A549 (cell line): ENCODE measurements around the gene TMC5. TPM values are rescaled to one million over a fixed set of nuclear protein-coding genes. Genes with fewer than 3 reads are reported as not detected.
A peak's percentile ranks its signal among the peaks of the same experiment; 100 is the strongest.

Experiments used
- ATAC-seq, 2 experiments: fragments of 200-7000 bp in 1 of 2; fragments of >200 bp in 1 of 2; cut with Nextera tagmentation in 1 of 2; cut with Tn5 transposase in 1 of 2; 3 replicates each; pipeline versions ENCODE4 v1.8.0 to v1.9.1; 2018 to 2020; ENCODE audit warnings: mild to moderate bottlenecking in 1 of 2, moderate library complexity in 1 of 2
- CTCF ChIA-PET: fragments of 300-600 bp; sonication (Branson Sonifier 250); formaldehyde crosslinking; extraction: SDS; loops from one replicate; lab custom pipeline; 2021; ENCODE audit warnings: antibody characterized with exemption, inconsistent platforms; lab: Yijun Ruan, JAX
- POLR2A ChIA-PET: fragments of 350-600 bp; formaldehyde crosslinking; extraction: SDS; loops from one replicate; lab custom pipeline; 2021; ENCODE audit warnings: antibody characterized with exemption, inconsistent platforms; lab: Yijun Ruan, JAX
- DNase-seq, 2 experiments: peaks; one replicate each; pipeline versions ENCODE4 v3.0.0 to v3.0.0-alpha.2; 2011 to 2016; ENCODE audit warnings: low read depth in 1 of 2, low spot score in 1 of 2
- FAIRE-seq: peaks from 2 replicates; lab custom pipeline; 2011; peaks lifted over from hg19 to GRCh38; lab: Jason Lieb, UNC
- H3K27ac ChIP-seq, 2 experiments: fragments of >200 bp; sonication (Bioruptor Twin); formaldehyde crosslinking; 3 replicates each; pipeline ENCODE4 v1.5.1; 2016 to 2017
- H3K4me1 ChIP-seq: fragments of >200 bp; sonication (Bioruptor Twin); formaldehyde crosslinking; 3 replicates; pipeline ENCODE4 v1.6.1; 2016
- H3K4me2 ChIP-seq: fragments of >200 bp; sonication (Bioruptor Twin); formaldehyde crosslinking; 3 replicates; pipeline ENCODE4 v1.6.1; 2016
- H3K4me3 ChIP-seq: fragments of >200 bp; sonication (Bioruptor Twin); formaldehyde crosslinking; 3 replicates; pipeline ENCODE4 v1.5.1; 2016
- H3K9me3 ChIP-seq: fragments of >200 bp; sonication (Bioruptor Twin); formaldehyde crosslinking; 3 replicates; pipeline ENCODE4 v1.6.1; 2016
- BHLHE40 ChIP-seq: IDR thresholded peaks from 2 replicates; pipeline ENCODE4 v1.6.1; 2012; ENCODE audit warnings: low read depth, low read length, inconsistent platforms
- CBX2 ChIP-seq: fragments of 200-600 bp; sonication (generic); IDR thresholded peaks from 2 replicates; pipeline ENCODE4 v1.6.1; 2016; ENCODE audit warnings: low read depth, mild to moderate bottlenecking, borderline replicate concordance
- CHD4 ChIP-seq: fragments of 200-600 bp; sonication (generic); IDR thresholded peaks from 2 replicates; pipeline ENCODE4 v1.6.1; 2016; ENCODE audit warnings: antibody characterized with exemption, mild to moderate bottlenecking, borderline replicate concordance
- EP300 ChIP-seq, 2 experiments: fragments of >200 bp; sonication (Bioruptor Twin); formaldehyde crosslinking; IDR thresholded peaks; 2 replicates in 1 of 2; 3 replicates in 1 of 2; pipeline ENCODE4 v1.6.1; 2016 to 2017
- FOSL2 ChIP-seq, 2 experiments: fragments of 450-650 bp in 1 of 2; fragments of >200 bp in 1 of 2; sonication (Bioruptor Twin) in 1 of 2; formaldehyde crosslinking; IDR thresholded peaks; 2 replicates each; pipeline versions ENCODE4 v1.5.0 to v1.6.1; 2016 to 2020; ENCODE audit warnings: mild to moderate bottlenecking in 1 of 2, moderate library complexity in 1 of 2
- FOXS1 ChIP-seq: fragments of 250-450 bp; sonication (Bioruptor Pico); IDR thresholded peaks from 2 replicates; pipeline ENCODE4 v1.5.0; 2020; ENCODE audit warnings: mild to moderate bottlenecking, moderate library complexity
- GATA3 ChIP-seq: IDR thresholded peaks from 2 replicates; pipeline ENCODE4 v1.6.1; 2012; ENCODE audit warnings: borderline replicate concordance
- HDAC2 ChIP-seq: fragments of 200-600 bp; sonication (generic); IDR thresholded peaks from 2 replicates; pipeline ENCODE4 v1.6.1; 2016
- HOXA7 ChIP-seq: fragments of 250-450 bp; sonication (Bioruptor Pico); IDR thresholded peaks from 2 replicates; pipeline ENCODE4 v1.5.0; 2020; ENCODE audit warnings: mild to moderate bottlenecking, moderate library complexity
- HOXB13 ChIP-seq: fragments of 250-450 bp; sonication (Bioruptor Pico); IDR thresholded peaks from 2 replicates; pipeline ENCODE4 v1.5.0; 2020; ENCODE audit warnings: low read depth, mild to moderate bottlenecking, moderate library complexity
- JUN ChIP-seq, 2 experiments: fragments of >200 bp; sonication (Bioruptor Twin); formaldehyde crosslinking; IDR thresholded peaks; 2 replicates in 1 of 2; 3 replicates in 1 of 2; pipeline ENCODE4 v1.6.1; 2016 to 2017
- KDM1A ChIP-seq: fragments of 200-600 bp; sonication (generic); IDR thresholded peaks from 2 replicates; pipeline ENCODE4 v1.6.1; 2016; ENCODE audit warnings: low read depth, mild to moderate bottlenecking
- KDM5A ChIP-seq: fragments of 200-600 bp; sonication (generic); IDR thresholded peaks from 2 replicates; pipeline ENCODE4 v1.6.1; 2016; ENCODE audit warnings: antibody characterized with exemption, mild to moderate bottlenecking
- NFE2L2 ChIP-seq: fragments of 150-350 bp; conservative IDR thresholded peaks from 2 replicates; pipeline ENCODE4 v1.6.1; 2014; ENCODE audit warnings: low read length
- PHF8 ChIP-seq: fragments of 200-600 bp; sonication (generic); IDR thresholded peaks from 2 replicates; pipeline ENCODE4 v1.6.1; 2016; ENCODE audit warnings: low read depth, mild to moderate bottlenecking, antibody characterized with exemption, moderate library complexity, borderline replicate concordance
- POLR2A ChIP-seq: IDR thresholded peaks from 2 replicates; pipeline ENCODE4 v1.6.1; 2012; ENCODE audit warnings: mild to moderate bottlenecking, low read length
- RAD21 ChIP-seq, 2 experiments: fragments of >200 bp in 1 of 2; sonication (Bioruptor Twin) in 1 of 2; formaldehyde crosslinking in 1 of 2; IDR thresholded peaks in 1 of 2; conservative IDR thresholded peaks in 1 of 2; 2 replicates in 1 of 2; 3 replicates in 1 of 2; pipeline ENCODE4 v1.6.1; 2012 to 2018; ENCODE audit warnings: inconsistent platforms in 1 of 2
- RFX5 ChIP-seq: fragments of 450-650 bp; IDR thresholded peaks from 2 replicates; pipeline ENCODE4 v1.7.1; 2014; ENCODE audit warnings: antibody characterized with exemption, mild to moderate bottlenecking, moderate library complexity
- RNF2 ChIP-seq: fragments of 200-600 bp; sonication (generic); IDR thresholded peaks from 2 replicates; pipeline ENCODE4 v1.6.1; 2016; ENCODE audit warnings: low read depth, mild to moderate bottlenecking, antibody characterized with exemption, moderate library complexity, borderline replicate concordance
- SMC3 ChIP-seq: fragments of >200 bp; sonication (Bioruptor Twin); formaldehyde crosslinking; IDR thresholded peaks from 3 replicates; pipeline ENCODE4 v1.6.1; 2018; ENCODE audit warnings: inconsistent platforms
- SREBF2 ChIP-seq: fragments of 450-650 bp; IDR thresholded peaks from 2 replicates; pipeline ENCODE4 v1.6.1; 2014; ENCODE audit warnings: mild to moderate bottlenecking, moderate library complexity
- TP53 ChIP-seq: fragments of 250-450 bp; sonication (Bioruptor Pico); IDR thresholded peaks from 2 replicates; pipeline ENCODE4 v1.5.0; 2021; ENCODE audit warnings: mild to moderate bottlenecking, moderate library complexity
- ZFP36 ChIP-seq: fragments of 450-650 bp; IDR thresholded peaks from 2 replicates; pipeline ENCODE4 v1.6.1; 2014; ENCODE audit warnings: borderline replicate concordance; ENCODE audit not compliant: partially characterized antibody
- WGBS: methylation state at CpG from one replicate; pipeline ENCODE4 v1.1.6; 2017; ENCODE audit errors: missing lambda C conversion rate; 5-methylcytosine and 5-hydroxymethylcytosine counted together
- polyA plus RNA-seq, 4 experiments: library from polyadenylated mRNA; depleted of rRNA in 3 of 4; stranded (reverse); fragments of >200 nt; fragmentation: RNase III in 1 of 4; extraction: RNeasy Plus Mini Kit Qiagen cat#74134 plus additional on column Dnase treatment in 1 of 4; gene quantifications; 2 replicates in 3 of 4; 3 replicates in 1 of 4; pipeline ENCODE4 v1.2.3, GENCODE V29; 2011 to 2017
- TF ChIP-seq, protein P1 (sequence below): fragments of 450-650 bp; IDR thresholded peaks from 2 replicates; pipeline ENCODE4 v1.6.1; 2014; ENCODE audit warnings: antibody characterized with exemption
- TF ChIP-seq, protein P2 (sequence below): fragments of >200 bp; sonication (Bioruptor Twin); formaldehyde crosslinking; IDR thresholded peaks from 3 replicates; pipeline ENCODE4 v1.5.1; 2016
- TF ChIP-seq, protein P3 (sequence below): fragments of >200 bp; sonication (Bioruptor Twin); formaldehyde crosslinking; IDR thresholded peaks from 2 replicates; pipeline ENCODE4 v1.6.1; 2016
- TF ChIP-seq, protein P4 (sequence below): IDR thresholded peaks from 2 replicates; pipeline ENCODE4 v1.6.1; 2012
- TF ChIP-seq, protein P5 (sequence below): fragments of 250-450 bp; sonication (Bioruptor Pico); IDR thresholded peaks from 2 replicates; pipeline ENCODE4 v1.5.0; 2021; ENCODE audit warnings: mild to moderate bottlenecking, moderate library complexity, borderline replicate concordance

TMC5 gene
- polyA plus RNA-seq, 2 of the 4 experiments (the other 2 are of a cell fraction), result 8.3 to 17.1 TPM

DNA sequence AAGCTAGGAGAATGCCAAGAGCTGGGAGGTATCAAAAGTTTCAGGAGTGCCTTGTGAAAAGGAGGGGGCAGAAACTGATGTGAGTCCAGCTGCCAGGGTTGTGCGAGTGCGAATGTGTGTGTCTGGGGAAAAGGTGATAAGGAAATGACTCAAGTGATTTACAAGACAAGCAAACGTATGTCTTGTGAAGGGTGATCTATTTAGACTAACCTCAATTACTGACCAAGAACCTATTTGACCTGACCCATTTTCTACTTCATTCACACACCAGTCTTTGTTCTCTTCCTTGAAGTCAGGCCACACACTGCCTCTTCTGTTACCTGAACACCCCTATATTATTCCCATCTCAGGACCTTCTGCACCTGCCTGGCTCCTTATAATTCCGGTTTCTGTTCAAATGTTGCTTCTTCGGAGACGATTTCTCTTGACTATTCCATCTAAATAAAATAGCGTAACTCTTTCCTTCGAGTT lies 103.2 kb downstream of the TMC5 start:
- 9% methylated on average over 8 of the region's 8 CpGs for WGBS
- DNase-seq, result peak in 1 of 2 experiments; percentile 44
- Histone ChIP-seq H3K4me2 (peak overlapping the region; percentile 86), H3K4me1 (peaks cover 72% of the 10 kb centered on the region), H3K27ac (peak overlapping the region; percentile 85 to 96), H3K9me3 (no peaks in the 10 kb centered on the region), H3K4me3 (peak overlapping the region; percentile 74)
- TF ChIP-seq ZFP36 (no peak), BHLHE40 (no peak), SMC3 (no peak), POLR2A (no peak), RAD21 (conservative IDR thresholded peaks at IDR 0.05 in 1 of 2, IDR thresholded peaks at IDR 0.05 in 1 of 2) (no peak), FOXS1 (CRISPR knock-in tag) (no peak), CHD4 (no peak), HOXA7 (CRISPR knock-in tag) (no peak), SREBF2 (no peak), NFE2L2 (no peak)
- TF ChIP-seq, protein P1, sequence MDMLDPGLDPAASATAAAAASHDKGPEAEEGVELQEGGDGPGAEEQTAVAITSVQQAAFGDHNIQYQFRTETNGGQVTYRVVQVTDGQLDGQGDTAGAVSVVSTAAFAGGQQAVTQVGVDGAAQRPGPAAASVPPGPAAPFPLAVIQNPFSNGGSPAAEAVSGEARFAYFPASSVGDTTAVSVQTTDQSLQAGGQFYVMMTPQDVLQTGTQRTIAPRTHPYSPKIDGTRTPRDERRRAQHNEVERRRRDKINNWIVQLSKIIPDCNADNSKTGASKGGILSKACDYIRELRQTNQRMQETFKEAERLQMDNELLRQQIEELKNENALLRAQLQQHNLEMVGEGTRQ, result no peak
- TF ChIP-seq, protein P2, sequence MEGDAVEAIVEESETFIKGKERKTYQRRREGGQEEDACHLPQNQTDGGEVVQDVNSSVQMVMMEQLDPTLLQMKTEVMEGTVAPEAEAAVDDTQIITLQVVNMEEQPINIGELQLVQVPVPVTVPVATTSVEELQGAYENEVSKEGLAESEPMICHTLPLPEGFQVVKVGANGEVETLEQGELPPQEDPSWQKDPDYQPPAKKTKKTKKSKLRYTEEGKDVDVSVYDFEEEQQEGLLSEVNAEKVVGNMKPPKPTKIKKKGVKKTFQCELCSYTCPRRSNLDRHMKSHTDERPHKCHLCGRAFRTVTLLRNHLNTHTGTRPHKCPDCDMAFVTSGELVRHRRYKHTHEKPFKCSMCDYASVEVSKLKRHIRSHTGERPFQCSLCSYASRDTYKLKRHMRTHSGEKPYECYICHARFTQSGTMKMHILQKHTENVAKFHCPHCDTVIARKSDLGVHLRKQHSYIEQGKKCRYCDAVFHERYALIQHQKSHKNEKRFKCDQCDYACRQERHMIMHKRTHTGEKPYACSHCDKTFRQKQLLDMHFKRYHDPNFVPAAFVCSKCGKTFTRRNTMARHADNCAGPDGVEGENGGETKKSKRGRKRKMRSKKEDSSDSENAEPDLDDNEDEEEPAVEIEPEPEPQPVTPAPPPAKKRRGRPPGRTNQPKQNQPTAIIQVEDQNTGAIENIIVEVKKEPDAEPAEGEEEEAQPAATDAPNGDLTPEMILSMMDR, result no peak
- TF ChIP-seq, protein P3, sequence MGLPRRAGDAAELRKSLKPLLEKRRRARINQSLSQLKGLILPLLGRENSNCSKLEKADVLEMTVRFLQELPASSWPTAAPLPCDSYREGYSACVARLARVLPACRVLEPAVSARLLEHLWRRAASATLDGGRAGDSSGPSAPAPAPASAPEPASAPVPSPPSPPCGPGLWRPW, result no peak
- ATAC-seq, result no peak
- FAIRE-seq, result no peak
- ChIA-PET POLR2A (interaction anchor here (0.7 to 1.8 kb wide), 3 partner anchors 18 to 89 kb away, joined by 3 to 10 read pairs (median 3); partner anchors contain the start of gene VPS35L), CTCF (interaction anchor here (0.7 to 3.9 kb wide), 4 partner anchors 15 to 304 kb away, joined by 3 to 19 read pairs (median 3); no protein-coding TSS in a partner anchor)

DNA sequence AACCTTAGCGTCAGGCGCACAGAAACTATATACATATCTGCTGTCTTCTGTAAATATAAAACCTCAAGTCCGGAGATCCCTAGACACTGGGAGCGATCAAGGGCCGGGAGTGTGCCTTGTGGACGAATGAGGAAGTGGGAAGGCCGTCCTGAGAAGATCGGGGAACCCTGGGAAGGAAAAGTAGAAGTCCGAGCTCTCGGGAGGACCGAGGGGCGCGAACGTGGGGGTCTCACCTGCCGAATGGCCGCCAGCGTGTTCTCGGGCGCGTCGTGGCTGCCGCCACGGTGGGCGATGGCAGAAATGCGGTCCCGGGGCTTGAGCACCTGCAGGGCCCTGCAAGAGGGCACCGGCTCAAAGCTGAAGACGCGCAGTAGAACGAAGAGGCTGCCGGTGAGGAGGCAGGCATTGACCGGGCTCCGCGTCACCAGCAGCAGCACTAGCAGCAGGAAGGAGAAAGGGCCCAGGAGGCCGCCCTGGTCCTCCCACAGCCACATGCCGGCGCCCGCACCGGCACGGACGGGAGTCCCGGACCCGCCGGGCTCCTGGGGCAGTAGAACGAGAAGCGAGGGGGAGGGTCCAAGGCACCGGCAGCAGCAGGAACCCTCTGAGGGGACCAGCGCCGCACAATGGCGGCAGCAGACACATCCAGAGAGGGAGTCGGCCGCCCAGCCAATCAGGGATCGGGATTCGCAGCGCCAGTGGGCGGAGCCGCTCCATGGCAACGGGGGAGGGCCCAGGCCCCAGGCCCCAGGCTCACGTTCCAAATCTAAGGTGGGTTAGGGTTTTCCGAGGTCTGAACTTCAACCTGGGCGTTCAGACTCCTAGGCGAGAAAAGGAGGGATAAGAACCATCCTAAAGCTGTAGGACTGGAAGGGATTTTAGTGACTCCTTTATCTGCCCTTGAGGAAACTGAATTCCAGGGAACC lies 104.1 kb downstream of the TMC5 start, which contains the start of gene GDE1:
TSS of gene GDE1 (minus strand) at position 628 of the 926 bp plus-strand sequence. CDS start at position 494, 134 bp downstream.
- ChIA-PET POLR2A (interaction anchor here (1.0 to 1.8 kb wide), 2 partner anchors 19 to 33 kb away, joined by 3 to 10 read pairs; partner anchors contain the start of gene VPS35L), CTCF (interaction anchor here (1.1 to 3.9 kb wide), 2 partner anchors 15 to 19 kb away, joined by 3 to 19 read pairs; no protein-coding TSS in a partner anchor)
- Histone ChIP-seq H3K4me1 (peaks cover 64% of the 10 kb centered on the region), H3K4me3 (peak within 1 kb of the TSS; percentile 74), H3K4me2 (peak within 1 kb of the TSS; percentile 86), H3K9me3 (no peaks in the 10 kb centered on the region), H3K27ac (peak within 1 kb of the TSS; percentile 85 to 96)
- under 1% methylated on average over 39 of the region's 62 CpGs for WGBS
- peak; percentile 90 to 94 for DNase-seq
- FAIRE-seq, result no peak
- peak; percentile 88 to 91 for ATAC-seq
- TF ChIP-seq RNF2, result no peak
- no peak for TF ChIP-seq HDAC2
- peak in 1 of 2 experiments; percentile 72; a peak in 1 of 5 replicates for TF ChIP-seq JUN (IDR thresholded peaks at IDR 0.05)
- no peak for TF ChIP-seq TP53 (CRISPR knock-in tag)
- TF ChIP-seq HOXA7 (CRISPR knock-in tag), result no peak
- TF ChIP-seq, protein P4, sequence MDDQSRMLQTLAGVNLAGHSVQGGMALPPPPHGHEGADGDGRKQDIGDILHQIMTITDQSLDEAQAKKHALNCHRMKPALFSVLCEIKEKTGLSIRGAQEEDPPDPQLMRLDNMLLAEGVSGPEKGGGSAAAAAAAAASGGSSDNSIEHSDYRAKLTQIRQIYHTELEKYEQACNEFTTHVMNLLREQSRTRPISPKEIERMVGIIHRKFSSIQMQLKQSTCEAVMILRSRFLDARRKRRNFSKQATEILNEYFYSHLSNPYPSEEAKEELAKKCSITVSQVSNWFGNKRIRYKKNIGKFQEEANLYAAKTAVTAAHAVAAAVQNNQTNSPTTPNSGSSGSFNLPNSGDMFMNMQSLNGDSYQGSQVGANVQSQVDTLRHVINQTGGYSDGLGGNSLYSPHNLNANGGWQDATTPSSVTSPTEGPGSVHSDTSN, result no peak
- no peak for TF ChIP-seq FOSL2 (IDR thresholded peaks at IDR 0.05)
- no peak for TF ChIP-seq FOSL2 (CRISPR knock-in tag; IDR thresholded peaks at IDR 0.05)
- no peak for TF ChIP-seq EP300 (IDR thresholded peaks at IDR 0.05)
- TF ChIP-seq CBX2, result no peak
- TF ChIP-seq, protein P5, sequence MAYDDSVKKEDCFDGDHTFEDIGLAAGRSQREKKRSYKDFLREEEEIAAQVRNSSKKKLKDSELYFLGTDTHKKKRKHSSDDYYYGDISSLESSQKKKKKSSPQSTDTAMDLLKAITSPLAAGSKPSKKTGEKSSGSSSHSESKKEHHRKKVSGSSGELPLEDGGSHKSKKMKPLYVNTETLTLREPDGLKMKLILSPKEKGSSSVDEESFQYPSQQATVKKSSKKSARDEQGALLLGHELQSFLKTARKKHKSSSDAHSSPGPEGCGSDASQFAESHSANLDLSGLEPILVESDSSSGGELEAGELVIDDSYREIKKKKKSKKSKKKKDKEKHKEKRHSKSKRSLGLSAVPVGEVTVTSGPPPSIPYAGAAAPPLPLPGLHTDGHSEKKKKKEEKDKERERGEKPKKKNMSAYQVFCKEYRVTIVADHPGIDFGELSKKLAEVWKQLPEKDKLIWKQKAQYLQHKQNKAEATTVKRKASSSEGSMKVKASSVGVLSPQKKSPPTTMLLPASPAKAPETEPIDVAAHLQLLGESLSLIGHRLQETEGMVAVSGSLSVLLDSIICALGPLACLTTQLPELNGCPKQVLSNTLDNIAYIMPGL (CRISPR knock-in tag), result no peak
- TF ChIP-seq GATA3, result no peak
- TF ChIP-seq KDM1A, result 0 out of 2 replicates have a peak, but pooled peaks have one; percentile 40
- no peak for TF ChIP-seq NFE2L2
- TF ChIP-seq HOXB13 (CRISPR knock-in tag), result no peak
- 0 out of 2 replicates have a peak, but pooled peaks have one; percentile 32 for TF ChIP-seq KDM5A
- TF ChIP-seq PHF8, result peak; percentile 81
- TF ChIP-seq SMC3, result no peak
- no peak for TF ChIP-seq RFX5
- TF ChIP-seq RAD21 (conservative IDR thresholded peaks at IDR 0.05 in 1 of 2, IDR thresholded peaks at IDR 0.05 in 1 of 2), result no peak
